Prostate gland (tissue), 2 donors: Measurements from ENCODE around the gene SPTSSB. TPM values are rescaled to one million over a fixed set of nuclear protein-coding genes. Genes with fewer than 3 reads are reported as not detected.

Experiments
- DNase-seq: peaks from one replicate; pipeline ENCODE4 v3.0.0-alpha.2; 2019; ENCODE audit warnings: low spot score
- H3K27ac ChIP-seq, 2 donors: fragments of 200-600 bp; sonication (generic); 2 replicates each; pipeline ENCODE4 v1.5.1; 2017 to 2019
- H3K27me3 ChIP-seq: fragments of 200-600 bp; sonication (generic); replicated peaks from 2 replicates; pipeline ENCODE4 v1.5.1; 2019; ENCODE audit not compliant: insufficient read depth
- H3K36me3 ChIP-seq, 2 donors: fragments of 200-600 bp; sonication (generic); 1 replicate in 1 of 2; 2 replicates in 1 of 2; pipeline versions ENCODE4 v1.5.1 to v1.8.1; 2017 to 2019
- H3K4me1 ChIP-seq: fragments of 200-600 bp; sonication (generic); replicated peaks from 2 replicates; pipeline ENCODE4 v1.5.1; 2019
- H3K4me3 ChIP-seq, 2 donors: fragments of 200-600 bp; sonication (generic); 2 replicates each; pipeline ENCODE4 v1.5.1; 2017 to 2019
- H3K9me3 ChIP-seq: fragments of 200-600 bp; sonication (generic); 2 replicates; pipeline ENCODE4 v1.5.1; 2017
- CTCF ChIP-seq, 4 experiments: fragments of 200-600 bp in 2 of 4; fragments of 450-650 bp in 2 of 4; sonication (generic) in 2 of 4; IDR thresholded peaks; 1 replicate in 3 of 4; 2 replicates in 1 of 4; pipeline ENCODE4 v1.5.1; 2016 to 2019; ENCODE audit warnings: antibody characterized with exemption in 4 of 4, mild to moderate bottlenecking in 2 of 4, moderate library complexity in 2 of 4
- POLR2A ChIP-seq: fragments of 450-650 bp; IDR thresholded peaks from one replicate; pipeline ENCODE4 v1.6.1; 2016; ENCODE audit warnings: antibody characterized with exemption, mild to moderate bottlenecking
- POLR2AphosphoS5 ChIP-seq: sonication (generic); formaldehyde crosslinking; IDR thresholded peaks from one replicate; pipeline ENCODE4 v1.6.1; 2017; ENCODE audit warnings: antibody characterized with exemption
- WGBS: methylation state at CpG from one replicate; pipeline ENCODE4 v1.1.5; 2018; 5-methylcytosine and 5-hydroxymethylcytosine counted together
- intact Hi-C: fragments of 100-400 bp; cut with DNase I; formaldehyde crosslinking; loops from one replicate; pipeline ENCODE4 v1.14.2; 2022
- total RNA-seq, 2 donors: library from RNA; depleted of rRNA; stranded (reverse); fragments of >200 nt; gene quantifications; one replicate each; pipeline ENCODE4 v1.1.0, GENCODE V29; 2016

Gene SPTSSB
- total RNA-seq, 2 donors from 2014 or later: 6.2 to 94.5 TPM

- Histone ChIP-seq H3K9me3 (no peaks in the 10 kb centered on the region), H3K4me3 (no peak overlapping the region), H3K27ac (no peak overlapping the region), H3K36me3 (no peaks in the 10 kb centered on the region), H3K4me1 (no peaks in the 10 kb centered on the region), H3K27me3 (no peaks in the 10 kb centered on the region)
- 86% methylated on average over 3 of the region's 3 CpGs for WGBS
- no peak for DNase-seq
- intact Hi-C loops: no loop called here
- no peak for TF ChIP-seq POLR2A
- no peak for TF ChIP-seq CTCF (IDR thresholded peaks at IDR 0.05)
- no peak for TF ChIP-seq POLR2AphosphoS5
These were observed 51.5 kb downstream of the SPTSSB start for GRCh38 chr3:161319867-161320266.

DNA sequence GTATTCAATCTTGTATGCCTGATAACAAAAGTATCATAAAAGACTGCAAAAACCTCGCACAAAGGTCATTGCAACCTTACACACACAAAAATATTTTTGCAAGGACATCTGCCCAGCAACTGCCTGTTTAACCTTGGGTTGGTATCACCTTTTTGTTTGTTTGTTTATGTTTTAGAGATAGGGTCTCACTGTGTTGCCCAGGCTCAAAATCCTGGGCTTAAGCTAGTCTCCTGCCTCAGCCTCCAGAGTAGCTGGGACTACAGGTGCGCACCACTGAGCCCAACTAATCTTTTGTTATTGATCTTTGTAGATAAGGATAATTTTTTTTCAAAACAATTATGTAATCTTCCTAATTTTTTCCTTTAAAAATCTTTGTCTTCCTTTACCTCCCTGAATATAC is 54.2 kb downstream of the SPTSSB start:
- no peak for TF ChIP-seq CTCF (IDR thresholded peaks at IDR 0.05)
- no peak for TF ChIP-seq POLR2A
- no peak for TF ChIP-seq POLR2AphosphoS5
- intact Hi-C loops: no loop called here
- H3K27ac ChIP-seq: no peak overlapping the region

DNA sequence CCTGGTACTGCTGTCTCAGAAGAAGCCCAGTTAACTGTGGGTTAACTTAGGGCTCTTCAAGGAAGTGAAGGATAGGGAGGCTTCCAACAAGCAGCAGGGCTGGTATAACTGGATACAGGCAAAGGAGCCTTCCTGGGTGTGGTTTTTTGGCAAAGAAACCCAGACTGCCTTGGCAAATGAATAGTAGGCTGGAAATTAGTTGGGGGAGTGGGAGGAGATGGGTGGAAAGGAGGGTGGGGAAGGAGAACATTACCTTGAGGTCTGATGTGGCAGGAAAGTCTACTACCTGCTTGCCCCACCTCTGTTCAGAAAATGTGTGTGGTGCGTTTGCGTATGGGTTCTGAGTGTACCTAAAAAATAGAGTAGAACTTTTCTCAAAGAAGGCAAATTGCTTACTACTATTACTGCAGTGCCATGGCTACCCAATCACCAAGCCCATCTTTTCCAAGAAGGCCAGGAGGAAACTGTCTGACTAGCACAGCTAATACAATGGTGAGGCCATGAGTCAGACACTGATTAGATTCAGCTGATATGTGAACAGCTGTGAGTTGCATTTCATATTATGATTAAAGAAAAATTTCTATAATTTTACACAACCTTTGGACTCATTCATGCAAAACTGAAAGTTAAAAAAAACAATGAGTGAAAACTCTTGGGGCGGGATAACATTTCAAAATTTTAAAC is 55.2 kb downstream of the SPTSSB start:
- H3K4me1 ChIP-seq: no peaks in the 10 kb centered on the region
- no peaks in the 10 kb centered on the region for H3K36me3 ChIP-seq
- H3K27me3 ChIP-seq: no peaks in the 10 kb centered on the region
- 79% methylated on average over 3 of the region's 3 CpGs for WGBS
- no peak overlapping the region for H3K4me3 ChIP-seq
- H3K9me3 ChIP-seq: no peaks in the 10 kb centered on the region
- no peak overlapping the region for H3K27ac ChIP-seq
- intact Hi-C loops: no loop called here
- DNase-seq: peak; percentile 52
- no peak for TF ChIP-seq CTCF (IDR thresholded peaks at IDR 0.05)
- peak; percentile 68 for TF ChIP-seq POLR2AphosphoS5
- peak; percentile 10 for TF ChIP-seq POLR2A

More for the DNA sequence above, 54.2 kb downstream of the SPTSSB start:
- 91% methylated on average over 2 of the region's 2 CpGs for WGBS
- Histone ChIP-seq H3K36me3 (no peaks in the 10 kb centered on the region), H3K4me3 (no peak overlapping the region), H3K27me3 (no peaks in the 10 kb centered on the region), H3K4me1 (no peaks in the 10 kb centered on the region), H3K9me3 (no peaks in the 10 kb centered on the region)
- no peak for DNase-seq

DNA sequence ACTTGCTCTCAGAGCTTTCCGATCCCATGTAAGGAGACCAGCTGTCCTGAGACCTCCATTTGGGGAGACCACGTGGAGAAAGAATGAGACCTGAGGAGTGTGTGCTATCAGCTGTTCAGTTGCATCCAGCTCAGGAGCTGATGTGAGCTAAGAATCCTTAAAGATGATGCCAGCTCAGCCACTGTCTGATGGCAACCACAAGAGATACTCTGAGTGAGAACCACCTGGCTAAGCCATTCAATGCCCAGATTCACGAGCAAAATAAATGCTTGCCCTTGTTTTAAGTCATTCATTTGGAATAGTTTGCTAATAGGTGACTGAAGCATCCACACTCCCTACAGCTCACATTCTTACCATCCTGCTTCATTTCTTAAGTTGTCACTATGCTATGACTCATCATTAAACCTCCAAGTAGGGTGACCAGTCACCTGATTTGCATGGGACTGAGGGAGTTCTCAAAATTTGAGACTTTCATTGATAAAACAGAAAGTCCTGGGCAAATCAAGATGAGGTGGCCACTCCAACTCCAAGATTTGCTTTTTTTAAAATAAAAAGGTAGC is 56.4 kb downstream of the SPTSSB start:
- intact Hi-C loops: no loop called here
- Histone ChIP-seq H3K27me3 (no peaks in the 10 kb centered on the region), H3K27ac (no peak overlapping the region), H3K9me3 (no peaks in the 10 kb centered on the region), H3K4me1 (no peaks in the 10 kb centered on the region), H3K4me3 (no peak overlapping the region), H3K36me3 (no peaks in the 10 kb centered on the region)
- DNase-seq: no peak
- 90% methylated on average over 3 of the region's 3 CpGs for WGBS
- TF ChIP-seq POLR2A: no peak
- TF ChIP-seq CTCF (IDR thresholded peaks at IDR 0.05): no peak
- TF ChIP-seq POLR2AphosphoS5: no peak
